Measurements from ENCODE around the gene MAPK8IP3.
"Not testable (repeated sequence)": the region's sequence is repeated elsewhere in the genome, so short reads cannot be mapped to it uniquely, and the experiment has no call there.

Gene MAPK8IP3

GRCh38 chr16:1680361-1680760 lies 25.6 kb upstream of the MAPK8IP3 start:
- DNase-seq: no peak

GRCh38 chr16:1681032-1681431 lies 25.0 kb upstream of the MAPK8IP3 start:
- no peak for DNase-seq

DNA sequence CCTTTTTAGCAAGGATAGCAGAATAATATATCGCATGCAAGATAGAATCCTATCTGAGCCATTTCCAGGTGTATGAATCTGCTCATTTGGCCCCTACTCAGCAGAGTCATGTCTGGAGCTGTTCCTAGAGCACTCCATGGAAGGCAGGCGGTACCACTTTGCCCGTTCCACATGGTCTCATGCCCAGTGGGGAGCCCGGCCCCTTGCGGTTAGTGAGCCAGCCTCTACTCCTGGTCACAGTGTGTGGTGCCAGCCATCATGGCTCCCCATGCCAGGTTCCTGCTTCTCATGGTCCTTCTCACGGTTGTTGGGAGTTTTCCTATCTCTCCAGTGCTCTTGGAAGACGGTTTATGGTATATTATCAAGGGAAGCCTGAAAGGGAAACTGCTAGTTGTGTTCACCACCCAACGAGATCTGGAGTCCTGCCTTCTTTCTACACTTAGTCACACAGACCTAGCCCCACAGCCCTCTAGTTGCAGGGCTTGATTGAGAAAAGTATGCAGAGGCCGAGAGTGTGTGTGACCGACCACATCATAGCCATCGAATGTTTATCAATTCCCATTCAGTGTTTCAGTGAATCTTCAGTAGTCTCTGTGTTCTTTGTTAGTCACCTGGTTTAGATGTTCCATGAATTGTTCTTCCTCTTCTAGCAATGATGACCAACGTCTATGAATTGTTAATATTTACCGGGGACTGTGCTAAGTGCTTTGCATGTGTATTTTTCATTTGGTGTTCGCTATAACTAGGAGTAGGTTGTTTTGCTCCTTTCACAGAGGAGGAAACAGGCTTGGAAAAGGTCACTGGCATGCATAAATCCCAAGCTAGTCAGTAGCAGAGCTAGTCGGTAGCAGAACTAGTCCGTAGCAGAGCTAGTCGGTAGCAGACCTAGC lies 18.3 kb upstream of the MAPK8IP3 start:
- DNase-seq: no peak

GRCh38 chr16:1688807-1689560 lies 17.0 kb upstream of the MAPK8IP3 start:
- no peak for DNase-seq

- no peak for DNase-seq
Measured at GRCh38 chr16:1689853-1690252, 16.1 kb upstream of the MAPK8IP3 start.

- no peak for DNase-seq
Measured at GRCh38 chr16:1690810-1691209, 15.2 kb upstream of the MAPK8IP3 start.

- no peak for DNase-seq
Measured at GRCh38 chr16:1691276-1691675, 14.7 kb upstream of the MAPK8IP3 start.

DNA sequence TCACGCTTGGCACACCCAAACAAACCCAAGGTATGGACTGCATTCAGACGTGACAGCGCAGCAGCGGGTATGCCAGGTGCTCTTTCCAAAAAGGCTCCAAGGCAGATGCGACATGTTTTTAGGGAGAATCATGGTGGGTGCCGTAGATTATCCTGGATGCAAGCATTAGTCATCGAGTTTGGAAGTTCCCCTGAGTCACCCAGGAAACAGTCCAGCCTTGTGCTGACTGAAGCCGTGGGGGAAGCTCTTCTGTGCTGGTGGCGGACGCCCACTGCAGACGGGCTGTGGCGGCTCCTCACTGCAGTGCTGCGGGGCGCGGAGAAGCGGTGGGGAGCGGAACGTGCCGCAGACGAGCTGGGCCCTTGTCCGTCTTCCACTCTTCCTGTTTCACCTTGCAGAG lies 14.0 kb upstream of the MAPK8IP3 start:
- no peak for DNase-seq

DNA sequence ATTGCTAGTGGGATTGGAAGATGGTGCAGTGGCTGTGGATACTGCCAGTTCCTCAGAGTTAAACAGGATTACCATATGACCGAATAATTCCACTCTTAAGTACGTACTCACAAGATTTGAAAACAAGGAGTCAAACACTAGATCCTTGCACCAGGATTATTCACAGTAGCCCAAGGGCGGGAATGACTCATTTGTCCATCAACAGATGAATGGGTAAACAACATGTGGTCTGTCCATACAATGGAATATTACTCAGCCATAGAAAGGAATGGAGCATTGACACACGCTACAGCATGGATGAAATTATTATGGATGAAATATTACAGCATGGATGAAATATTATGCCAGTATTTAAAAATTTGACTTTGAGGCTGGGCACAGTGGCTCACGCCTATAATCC lies 9.1 kb upstream of the MAPK8IP3 start:
- no peak for DNase-seq

DNA sequence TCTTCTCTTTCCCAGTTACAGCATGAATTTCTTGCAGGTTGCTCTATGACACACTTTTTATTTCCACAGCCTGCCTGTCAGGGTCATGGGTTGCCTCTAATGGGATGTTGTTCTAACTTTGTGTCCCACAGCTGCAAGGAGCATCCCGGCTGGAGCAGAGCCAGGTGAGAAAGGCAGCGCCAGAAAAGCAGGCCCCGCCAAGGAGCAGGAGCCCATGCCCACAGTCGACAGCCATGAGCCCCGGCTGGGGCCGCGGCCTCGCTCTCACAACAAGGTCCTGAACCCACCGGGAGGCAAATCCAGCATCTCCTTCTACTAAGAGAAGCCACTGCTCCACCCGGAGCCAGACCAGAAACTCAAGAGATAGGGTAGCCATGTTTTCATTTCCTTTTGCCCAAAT lies 7.3 kb upstream of the MAPK8IP3 start:
- no peak for DNase-seq

DNA sequence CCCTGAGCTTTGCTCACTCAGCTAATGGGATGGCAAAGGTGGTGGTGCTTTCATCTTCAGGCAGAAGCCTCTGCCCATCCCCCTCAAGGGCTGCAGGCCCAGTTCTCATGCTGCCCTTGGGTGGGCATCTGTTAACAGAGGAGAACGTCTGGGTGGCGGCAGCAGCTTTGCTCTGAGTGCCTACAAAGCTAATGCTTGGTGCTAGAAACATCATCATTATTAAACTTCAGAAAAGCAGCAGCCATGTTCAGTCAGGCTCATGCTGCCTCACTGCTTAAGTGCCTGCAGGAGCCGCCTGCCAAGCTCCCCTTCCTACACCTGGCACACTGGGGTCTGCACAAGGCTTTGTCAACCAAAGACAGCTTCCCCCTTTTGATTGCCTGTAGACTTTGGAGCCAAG lies 5.7 kb upstream of the MAPK8IP3 start:
- DNase-seq: no peak

GRCh38 chr16:1701216-1701878 lies 4.6 kb upstream of the MAPK8IP3 start:
- DNase-seq: no peak

- not testable (repeated sequence) for DNase-seq
Measured at GRCh38 chr16:1705324-1705687, 689 bp upstream of the MAPK8IP3 start.

DNA sequence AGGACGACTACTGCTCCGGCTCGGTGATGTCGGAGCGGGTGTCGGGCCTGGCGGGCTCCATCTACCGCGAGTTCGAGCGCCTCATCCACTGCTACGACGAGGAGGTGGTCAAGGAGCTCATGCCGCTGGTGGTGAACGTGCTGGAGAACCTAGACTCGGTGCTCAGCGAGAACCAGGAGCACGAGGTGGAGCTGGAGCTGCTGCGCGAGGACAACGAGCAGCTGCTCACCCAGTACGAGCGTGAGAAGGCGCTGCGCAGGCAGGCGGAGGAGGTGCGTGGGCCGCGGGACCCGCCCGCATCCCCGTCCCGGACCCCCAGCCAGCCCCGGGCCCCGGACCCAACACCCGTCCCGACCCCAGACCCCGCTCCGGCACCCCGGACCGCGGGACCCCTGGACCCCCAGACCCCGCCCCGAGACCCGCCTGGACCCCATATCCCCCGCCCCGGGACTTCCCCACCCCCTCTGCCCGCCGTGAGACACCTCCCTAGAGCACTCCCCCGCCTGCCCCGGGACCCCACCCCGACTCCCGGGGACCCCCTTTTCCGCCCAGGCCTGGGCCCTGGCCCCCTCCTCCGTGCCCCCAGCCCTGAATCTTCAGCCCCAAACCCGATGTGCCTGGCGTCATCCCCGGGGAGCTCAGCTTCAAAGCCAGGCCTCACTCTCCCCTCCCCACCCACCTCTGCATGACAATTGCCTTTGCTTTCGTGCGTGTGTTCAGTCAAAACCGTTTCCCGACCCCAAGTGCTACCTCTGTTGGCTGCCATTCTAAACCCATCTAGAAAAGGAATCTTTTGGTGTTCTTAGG lies 594 bp downstream of the MAPK8IP3 start:
- no peak for DNase-seq

- DNase-seq: no peak
Measured at GRCh38 chr16:1707193-1707790, 1.3 kb downstream of the MAPK8IP3 start.

- DNase-seq: no peak
Measured at GRCh38 chr16:1708083-1708767, 2.2 kb downstream of the MAPK8IP3 start.

- no peak for DNase-seq
Measured at GRCh38 chr16:1708768-1709180, 2.8 kb downstream of the MAPK8IP3 start.

- DNase-seq: no peak
Measured at GRCh38 chr16:1709356-1709755, 3.4 kb downstream of the MAPK8IP3 start.

DNA sequence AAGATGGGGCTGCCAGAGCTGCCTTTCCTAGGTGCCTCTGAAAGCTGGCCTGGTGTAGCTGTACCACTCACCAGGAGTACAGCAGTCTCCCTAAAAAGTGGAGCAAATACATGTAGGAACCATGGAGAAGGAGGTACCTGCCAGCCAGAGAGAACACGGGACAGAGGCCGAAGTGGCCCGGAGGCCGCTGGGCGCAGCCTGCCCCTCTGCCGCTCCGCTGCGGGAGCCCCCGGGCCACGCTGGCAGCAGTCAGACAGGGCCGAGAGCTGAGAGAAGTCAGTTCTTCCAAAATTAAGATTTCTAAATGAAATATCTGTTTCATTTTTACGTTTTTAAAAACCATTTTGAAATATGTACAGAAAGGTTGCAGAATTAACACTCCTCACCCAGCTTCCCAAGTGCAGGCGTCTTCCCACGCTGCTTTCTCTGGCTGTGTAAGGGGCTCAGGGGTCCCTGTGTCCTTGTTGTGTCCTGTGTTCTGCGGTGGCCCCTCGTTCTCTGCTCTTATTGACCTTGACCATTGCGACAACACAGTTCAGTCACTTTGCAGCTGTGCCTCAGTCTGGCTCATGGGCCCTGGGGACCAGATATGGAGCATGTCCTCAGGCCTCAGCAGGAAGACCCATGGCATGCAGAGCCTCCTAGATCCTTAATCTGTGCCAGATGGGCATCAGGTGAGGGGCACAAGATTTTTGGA lies 5.0 kb downstream of the MAPK8IP3 start:
- DNase-seq: no peak

- DNase-seq: no peak
Measured at GRCh38 chr16:1712791-1713261, 6.8 kb downstream of the MAPK8IP3 start.

DNA sequence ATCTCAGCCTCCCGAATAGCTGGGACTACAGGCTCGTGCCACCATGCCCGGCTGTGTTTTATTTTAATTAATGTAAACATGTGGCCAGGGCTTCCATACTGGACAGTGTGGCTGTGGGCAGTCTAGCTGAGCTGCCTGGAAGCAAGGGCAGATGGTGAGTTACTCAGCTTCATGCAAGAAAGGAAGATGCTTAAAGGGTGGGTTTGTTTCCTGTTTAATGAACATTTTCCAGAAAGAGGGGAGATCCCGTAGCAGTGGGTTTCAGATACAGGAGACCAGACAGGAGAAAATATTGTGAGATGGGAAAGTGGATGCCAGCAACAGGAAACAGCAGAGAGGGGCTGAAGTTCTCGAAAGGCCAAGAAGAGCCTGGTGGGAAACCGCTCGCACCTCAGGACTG lies 7.3 kb downstream of the MAPK8IP3 start:
- no peak for DNase-seq

Measured in SIG-M5 (cell line).